ENCODE data around the gene DUSP14. TPM values are rescaled to one million over a fixed set of nuclear protein-coding genes. Genes with fewer than 3 reads are reported as not detected.

The DUSP14 gene
- total and polyA plus RNA-seq, 2 of the 13 experiments (the other 11 are each of a cell fraction or from before 2014, with no cell fraction given): 33.5 to 39.8 TPM

- no peak for TF ChIP-seq ZNF784 (CRISPR knock-in tag; IDR thresholded peaks at IDR 0.05; ENCODE audit: borderline replicate concordance)
- TF ChIP-seq HHEX (CRISPR knock-in tag; IDR thresholded peaks at IDR 0.05): peak; percentile 48; the same call in 1 of the 2 replicates
- TF ChIP-seq KLF9 (CRISPR knock-in tag; IDR thresholded peaks at IDR 0.05; ENCODE audit: low read depth): peak; percentile 69; the same call in 1 of the 2 replicates
- no peak for TF ChIP-seq ZNF282 (IDR thresholded peaks at IDR 0.05; ENCODE audit: partially characterized antibody)
- TF ChIP-seq ZBTB37 (CRISPR knock-in tag; IDR thresholded peaks at IDR 0.05): no peak
- peak; percentile 80; the same call in 1 of the 2 replicates for TF ChIP-seq DPF2 (CRISPR knock-in tag; IDR thresholded peaks at IDR 0.05; ENCODE audit: borderline replicate concordance, low read depth)
- TF ChIP-seq TBL1XR1 (IDR thresholded peaks at IDR 0.05; ENCODE audit: borderline replicate concordance, low read length, partially characterized antibody): peak; percentile 82
- TF ChIP-seq SRY (CRISPR knock-in tag; IDR thresholded peaks at IDR 0.05): no peak
- peak; percentile 81 for TF ChIP-seq PHF5A (CRISPR knock-in tag; IDR thresholded peaks at IDR 0.05; ENCODE audit: low read depth, unreplicated experiment)
- TF ChIP-seq ZNF768 (CRISPR knock-in tag; IDR thresholded peaks at IDR 0.05): no peak
- TF ChIP-seq FOXC1 (CRISPR knock-in tag; IDR thresholded peaks at IDR 0.05; ENCODE audit: borderline replicate concordance): no peak
- TF ChIP-seq IKZF5 (CRISPR knock-in tag; IDR thresholded peaks at IDR 0.05): peak; percentile 57; the same call in 1 of the 2 replicates
- peak; percentile 59 for TF ChIP-seq CEBPG (CRISPR knock-in tag; IDR thresholded peaks at IDR 0.05)
- peak; percentile 49 for TF ChIP-seq RCOR2 (CRISPR knock-in tag; IDR thresholded peaks at IDR 0.05)
- no peak for TF ChIP-seq NPAS2 (CRISPR knock-in tag; IDR thresholded peaks at IDR 0.05; ENCODE audit: borderline replicate concordance)
- TF ChIP-seq FOSL1 (CRISPR knock-in tag; IDR thresholded peaks at IDR 0.05; ENCODE audit: borderline replicate concordance): peak; percentile 92
- 0 out of 2 replicates have a peak, but pooled peaks have one; percentile 24 for TF ChIP-seq LCORL (IDR thresholded peaks at IDR 0.05)
- peak; percentile 78 for TF ChIP-seq LCORL (CRISPR knock-in tag; IDR thresholded peaks at IDR 0.05)
- peak; percentile 76; the same call in 1 of the 2 replicates for TF ChIP-seq HDAC2 (CRISPR knock-in tag; IDR thresholded peaks at IDR 0.05)
- TF ChIP-seq HNF4A (CRISPR knock-in tag; IDR thresholded peaks at IDR 0.05): no peak
- TF ChIP-seq FOXO1 (CRISPR knock-in tag; IDR thresholded peaks at IDR 0.05): peak; percentile 93
- TF ChIP-seq ARNT2 (CRISPR knock-in tag; IDR thresholded peaks at IDR 0.05; ENCODE audit: low read depth): no peak
- TF ChIP-seq MXI1 (IDR thresholded peaks at IDR 0.05; ENCODE audit: borderline replicate concordance, low read depth, low read length): peak; percentile 46; the same call in 1 of the 3 replicates
- 0 out of 2 replicates have a peak, but pooled peaks have one; percentile 53 for TF ChIP-seq HBP1 (CRISPR knock-in tag; IDR thresholded peaks at IDR 0.05; ENCODE audit: low read depth)
- TF ChIP-seq RELA (CRISPR knock-in tag; IDR thresholded peaks at IDR 0.05): no peak
- TF ChIP-seq SAP130 (CRISPR knock-in tag; IDR thresholded peaks at IDR 0.05; ENCODE audit: low read depth): peak; percentile 96
- TF ChIP-seq SOX5 (CRISPR knock-in tag; IDR thresholded peaks at IDR 0.05; ENCODE audit: borderline replicate concordance): peak; percentile 74; the same call in 1 of the 2 replicates
- TF ChIP-seq THAP11 (CRISPR knock-in tag; IDR thresholded peaks at IDR 0.05): peak; percentile 69
- no peak for TF ChIP-seq IRX3 (CRISPR knock-in tag; IDR thresholded peaks at IDR 0.05; ENCODE audit: borderline replicate concordance, low read depth)
- TF ChIP-seq ZNF224 (CRISPR knock-in tag; IDR thresholded peaks at IDR 0.05): no peak
Observed at GRCh38 chr17:37488009-37488604, 1.6 kb upstream of the DUSP14 start (continued).

All from HepG2 (cell line).